NT2/D1 (cell line): ENCODE results near the gene C16orf96.

Source experiments
- YY1 ChIP-seq: IDR thresholded peaks from 2 replicates; pipeline ENCODE4 v1.6.1; 2011; ENCODE audit not compliant: insufficient read length, insufficient read depth
- ZNF274 ChIP-seq: IDR thresholded peaks from 2 replicates; pipeline ENCODE4 v1.6.1; 2011; ENCODE audit warnings: mild to moderate bottlenecking, low read depth, low read length

GRCh38 chr16:4609200-4610010 lies 53.3 kb downstream of the C16orf96 start:
- TF ChIP-seq ZNF274 (no peak), YY1 (no peak)
